GM21381 (cell line): ENCODE data around the gene CSNK1G3.
"Not testable (repeated sequence)": the region's sequence is repeated elsewhere in the genome, so short reads cannot be mapped to it uniquely, and the experiment has no call there.

ENCODE experiments used
- ATAC-seq: cut with Tn5 transposase; IDR thresholded peaks from one replicate; pipeline ENCODE4 v1.9.1; 2021; ENCODE audit warnings: mild to moderate bottlenecking, moderate library complexity; ENCODE audit not compliant: unreplicated experiment

The CSNK1G3 gene

GRCh38 chr5:123636006-123636405 lies 124.0 kb downstream of the CSNK1G3 start:
- no peak for ATAC-seq

DNA sequence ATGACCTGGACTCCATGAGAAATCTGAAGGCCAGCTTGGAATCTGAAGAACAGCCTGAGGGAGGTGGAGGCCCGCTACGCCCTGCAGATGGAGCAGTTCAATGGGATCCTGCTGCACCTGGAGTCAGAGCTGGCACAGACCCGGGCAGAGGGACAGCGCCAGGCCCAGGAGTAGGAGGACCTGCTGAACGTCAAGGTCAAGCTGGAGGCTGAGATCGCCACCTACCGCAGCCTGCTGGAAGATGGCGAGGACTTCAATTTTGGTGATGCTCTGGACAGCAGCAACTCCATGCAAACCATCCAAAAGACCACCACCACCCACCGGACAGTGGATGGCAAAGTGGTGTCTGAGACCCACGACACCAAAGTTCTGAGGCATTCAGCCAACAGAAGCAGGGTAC lies 125.1 kb downstream of the CSNK1G3 start:
- not testable (repeated sequence) for ATAC-seq

- ATAC-seq = no peak
These were observed 127.3 kb downstream of the CSNK1G3 start for GRCh38 chr5:123639244-123639643.

- ATAC-seq = no peak
These were observed 133.1 kb downstream of the CSNK1G3 start for GRCh38 chr5:123645024-123645603.

- no peak for ATAC-seq
These were observed 135.1 kb downstream of the CSNK1G3 start for GRCh38 chr5:123647066-123647465.

DNA sequence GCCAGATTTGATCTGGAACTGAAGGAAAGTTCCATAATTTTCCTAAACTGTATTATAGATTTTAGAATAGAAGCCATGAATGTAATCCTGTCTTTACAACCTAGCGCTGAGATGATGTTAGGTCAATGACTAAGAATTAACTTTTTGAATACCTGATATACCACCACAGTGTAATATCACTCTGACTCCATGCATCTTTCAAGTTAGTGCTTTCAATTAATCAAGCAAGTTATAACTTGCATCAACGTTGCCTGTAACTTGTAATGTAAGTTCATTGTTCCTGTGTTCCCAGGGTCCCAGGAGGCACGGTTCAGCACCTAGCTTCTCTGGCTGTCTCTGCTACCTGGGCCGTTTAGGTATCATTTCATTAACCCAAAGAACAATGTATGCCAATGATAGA lies 139.3 kb downstream of the CSNK1G3 start:
- ATAC-seq = no peak

DNA sequence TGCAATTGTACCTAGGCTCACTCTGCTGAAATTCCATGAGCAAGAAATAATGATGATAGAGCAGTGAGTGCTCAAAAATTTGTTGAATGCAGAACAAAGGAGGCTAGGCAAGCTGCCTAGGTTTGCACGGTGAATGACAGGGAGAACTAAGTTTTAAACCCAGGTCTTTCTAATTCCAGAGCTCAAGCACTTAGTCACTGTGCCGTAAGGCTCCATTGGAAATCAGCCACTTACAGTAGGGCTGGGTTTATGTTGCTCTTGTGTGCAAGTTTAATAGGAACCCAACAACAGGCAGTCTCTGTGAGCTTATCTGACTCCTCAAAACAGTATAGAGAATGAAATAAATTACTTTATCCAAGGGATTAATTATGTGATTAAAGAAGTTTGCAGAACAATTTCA lies 147.0 kb downstream of the CSNK1G3 start:
- no peak for ATAC-seq

DNA sequence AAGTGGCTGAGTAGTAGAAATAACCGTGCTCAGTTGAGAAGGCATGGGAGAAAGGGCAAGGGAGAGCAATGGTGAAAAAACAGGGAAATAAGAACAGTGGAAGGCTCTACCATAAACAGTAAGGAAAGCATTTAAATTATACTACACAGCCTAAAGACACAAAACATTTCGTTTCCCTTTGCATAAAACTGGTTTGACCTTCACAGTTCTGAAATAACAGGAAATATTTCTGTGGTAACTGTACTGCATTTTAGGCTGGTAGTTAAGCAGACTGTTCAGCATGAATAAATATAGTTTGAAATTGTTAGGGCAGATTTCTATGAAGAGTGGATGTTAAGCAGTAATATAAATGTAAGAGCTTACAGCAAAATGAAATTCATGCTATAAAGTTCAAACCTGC lies 147.5 kb downstream of the CSNK1G3 start:
- ATAC-seq = no peak

DNA sequence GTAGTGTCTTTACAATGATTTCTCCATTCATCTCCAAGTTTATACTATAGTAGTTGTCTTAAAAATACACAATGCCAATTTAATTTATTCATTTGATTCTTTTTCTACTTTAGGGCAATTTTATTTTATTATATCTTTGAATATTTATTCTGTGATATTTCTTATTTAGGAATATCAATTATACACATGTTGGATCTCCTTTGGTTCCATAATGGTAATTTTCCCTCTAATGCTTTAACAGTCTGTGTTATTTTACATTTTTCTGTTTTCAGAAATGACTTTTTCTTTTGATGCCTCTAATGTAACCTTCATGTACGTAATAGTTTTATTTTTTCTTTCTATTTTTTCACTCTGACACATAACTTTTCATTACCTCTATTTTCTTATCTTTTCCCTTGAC lies 153.0 kb downstream of the CSNK1G3 start:
- no peak for ATAC-seq

DNA sequence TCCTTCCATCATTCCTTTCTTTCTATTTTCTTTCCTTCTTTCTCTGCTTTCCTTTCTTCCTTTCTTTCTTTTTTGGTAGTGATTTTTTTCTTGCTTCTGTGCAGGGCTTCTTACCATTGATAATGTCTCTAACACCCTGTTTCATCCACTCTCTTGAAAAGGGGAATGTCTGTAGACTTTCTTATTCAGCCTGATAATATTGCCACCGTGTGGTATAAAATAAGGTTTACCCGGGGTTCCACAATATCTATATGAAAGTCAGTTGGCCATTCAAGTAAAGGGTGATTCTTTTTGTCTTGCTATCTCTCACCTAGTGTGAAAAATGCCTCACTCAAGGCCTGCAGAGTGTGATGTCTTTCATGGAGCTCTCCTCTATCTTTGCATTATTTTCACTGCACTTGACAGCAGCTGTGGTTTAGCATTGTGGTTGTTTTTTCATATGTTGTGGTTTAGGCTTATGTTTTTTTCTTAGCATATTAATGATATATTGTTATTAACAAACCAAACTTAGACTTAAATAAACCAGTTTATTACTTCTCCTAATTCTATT lies 153.9 kb downstream of the CSNK1G3 start:
- no peak for ATAC-seq
